ENCODE data around the gene LRFN2. TPM values are rescaled to one million over a fixed set of nuclear protein-coding genes. Genes with fewer than 3 reads are reported as not detected.

LRFN2 gene
- total and polyA plus RNA-seq, 11 donors: not detected

DNA sequence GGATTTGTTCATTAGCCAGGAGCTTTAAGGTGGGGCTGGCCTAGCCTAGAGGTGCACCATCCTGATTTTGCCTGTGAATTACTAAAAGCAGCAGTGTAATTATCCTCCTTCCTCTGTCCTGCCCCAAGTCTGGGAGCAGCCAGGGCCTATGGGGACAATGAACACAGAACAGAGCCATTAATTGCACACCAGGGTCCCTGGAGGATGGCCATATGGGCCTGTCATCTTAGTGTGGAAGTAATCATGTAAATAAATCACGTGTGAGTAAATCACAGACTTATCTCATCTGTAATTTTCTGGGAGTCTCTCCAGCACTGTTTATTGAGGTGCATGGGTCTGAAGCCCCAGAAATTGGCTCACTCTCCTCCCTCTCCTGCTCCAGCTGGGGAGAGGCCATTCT, 176.3 kb downstream of the LRFN2 start:
- Histone ChIP-seq H3K27me3 (peaks cover 0 to 31% (median 0%) of the 10 kb centered on the region in 9 donors), H3K9me3 (no peaks in the 10 kb centered on the region), H3K27ac (no peak overlapping the region), H3K4me3 (no peak overlapping the region), H3K36me3 (no peaks in the 10 kb centered on the region), H3K4me1 (peaks cover 0 to 12% (median 0%) of the 10 kb centered on the region in 12 donors)
- 25 to 37% (median 33%) methylated on average over 1 of the region's 1 CpG for WGBS, 4 donors
- no peak for ATAC-seq
- no peak for DNase-seq
- intact Hi-C loops (cut with DNase I): no loop called here
- no peak for TF ChIP-seq POLR2A (IDR thresholded peaks at IDR 0.05)
- TF ChIP-seq, protein P1, sequence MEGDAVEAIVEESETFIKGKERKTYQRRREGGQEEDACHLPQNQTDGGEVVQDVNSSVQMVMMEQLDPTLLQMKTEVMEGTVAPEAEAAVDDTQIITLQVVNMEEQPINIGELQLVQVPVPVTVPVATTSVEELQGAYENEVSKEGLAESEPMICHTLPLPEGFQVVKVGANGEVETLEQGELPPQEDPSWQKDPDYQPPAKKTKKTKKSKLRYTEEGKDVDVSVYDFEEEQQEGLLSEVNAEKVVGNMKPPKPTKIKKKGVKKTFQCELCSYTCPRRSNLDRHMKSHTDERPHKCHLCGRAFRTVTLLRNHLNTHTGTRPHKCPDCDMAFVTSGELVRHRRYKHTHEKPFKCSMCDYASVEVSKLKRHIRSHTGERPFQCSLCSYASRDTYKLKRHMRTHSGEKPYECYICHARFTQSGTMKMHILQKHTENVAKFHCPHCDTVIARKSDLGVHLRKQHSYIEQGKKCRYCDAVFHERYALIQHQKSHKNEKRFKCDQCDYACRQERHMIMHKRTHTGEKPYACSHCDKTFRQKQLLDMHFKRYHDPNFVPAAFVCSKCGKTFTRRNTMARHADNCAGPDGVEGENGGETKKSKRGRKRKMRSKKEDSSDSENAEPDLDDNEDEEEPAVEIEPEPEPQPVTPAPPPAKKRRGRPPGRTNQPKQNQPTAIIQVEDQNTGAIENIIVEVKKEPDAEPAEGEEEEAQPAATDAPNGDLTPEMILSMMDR (IDR thresholded peaks at IDR 0.05): no peak

DNA sequence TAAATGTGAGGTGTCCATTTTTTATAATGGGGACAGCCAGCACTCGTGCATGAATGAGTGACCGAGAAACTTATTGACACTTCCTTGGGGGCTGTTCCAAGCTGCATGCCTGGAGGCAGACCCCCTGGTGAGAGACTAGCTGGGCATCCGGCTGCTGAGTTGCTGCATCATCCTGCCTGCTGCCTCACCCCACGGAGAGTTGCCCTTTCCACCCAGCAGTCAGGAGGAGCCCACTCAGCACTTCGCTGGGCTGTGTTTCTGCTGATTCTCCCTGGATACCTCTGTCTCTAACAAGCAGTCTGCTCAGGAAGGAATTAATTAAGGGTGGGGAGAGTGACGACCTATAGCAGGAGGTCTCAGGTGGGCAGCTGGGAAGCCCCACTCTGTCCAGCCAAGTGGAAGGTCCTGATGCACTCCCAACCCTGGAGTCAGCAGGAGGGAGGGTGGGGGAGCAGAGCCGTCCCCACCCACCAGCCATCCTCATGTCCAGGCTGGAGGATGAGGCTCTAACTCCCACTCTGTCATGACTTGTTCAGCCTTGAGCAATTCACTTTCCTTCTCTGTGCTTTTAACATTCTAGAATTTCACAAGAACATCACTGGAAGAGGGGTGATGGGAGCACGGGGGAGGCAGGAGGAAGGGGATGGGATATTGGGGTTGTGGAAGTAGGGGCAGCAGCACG, 177.3 kb downstream of the LRFN2 start:
- H3K4me1 ChIP-seq: peaks cover 0 to 12% (median 0%) of the 10 kb centered on the region in 12 donors
- no peak for DNase-seq
- H3K4me3 ChIP-seq: no peak overlapping the region
- no peak for TF ChIP-seq POLR2A (IDR thresholded peaks at IDR 0.05)
- TF ChIP-seq, protein P1 (IDR thresholded peaks at IDR 0.05): no peak
- ATAC-seq: no peak
- intact Hi-C loops (cut with DNase I): no loop called here
- WGBS, 4 donors: 52 to 64% (median 55%) methylated on average over 9 of the region's 9 CpGs
- H3K27ac ChIP-seq: no peak overlapping the region
- H3K27me3 ChIP-seq: peaks cover 0 to 31% (median 0%) of the 10 kb centered on the region in 9 donors
- no peaks in the 10 kb centered on the region for H3K9me3 ChIP-seq
- no peaks in the 10 kb centered on the region for H3K36me3 ChIP-seq

DNA sequence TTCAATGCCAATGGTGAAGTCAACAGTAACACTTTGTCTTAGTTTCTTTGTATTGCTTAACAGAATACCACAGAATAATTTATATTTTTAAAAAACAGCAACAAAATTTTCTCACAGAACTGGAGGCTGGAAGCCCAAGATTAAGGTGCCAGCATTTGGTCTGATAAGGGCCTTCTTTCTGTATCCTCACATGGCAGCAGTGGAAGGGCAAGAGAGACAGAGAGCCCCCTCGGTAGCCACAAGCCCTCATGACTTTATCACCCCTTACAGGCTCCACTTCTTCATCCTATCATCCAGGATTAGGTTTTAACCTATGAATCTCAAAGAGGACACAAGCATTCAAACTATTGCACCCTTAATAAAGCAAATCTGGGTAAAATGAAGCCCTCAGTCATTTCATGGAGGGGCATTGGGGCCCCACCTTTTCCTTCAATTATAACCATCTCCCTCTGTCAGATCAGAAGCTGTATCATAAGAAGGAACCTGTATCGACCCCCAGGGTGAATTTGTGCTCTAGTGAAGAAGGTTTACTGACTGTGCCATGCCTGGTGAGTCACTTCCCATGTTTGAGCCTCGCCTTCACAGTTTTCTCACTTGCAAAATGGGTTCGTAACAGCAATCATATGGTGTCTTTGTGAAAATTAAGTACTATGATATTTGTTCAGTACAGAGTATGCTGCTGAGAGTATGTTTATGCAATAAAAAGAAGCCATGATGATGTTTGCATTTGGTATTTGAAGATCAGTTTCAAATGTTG, 178.2 kb downstream of the LRFN2 start:
- no peaks in the 10 kb centered on the region for H3K9me3 ChIP-seq
- H3K4me3 ChIP-seq: no peak overlapping the region
- intact Hi-C loops (cut with DNase I): no loop called here
- TF ChIP-seq, protein P1 (IDR thresholded peaks at IDR 0.05): no peak
- TF ChIP-seq POLR2A (IDR thresholded peaks at IDR 0.05): no peak
- WGBS, 4 donors: 71 to 83% (median 79%) methylated on average over 4 of the region's 4 CpGs
- no peak overlapping the region for H3K27ac ChIP-seq
- DNase-seq (no peak), ATAC-seq (no peak)
- no peaks in the 10 kb centered on the region for H3K36me3 ChIP-seq
- peaks cover 0 to 26% (median 0%) of the 10 kb centered on the region in 9 donors for H3K27me3 ChIP-seq
- peaks cover 0 to 12% (median 0%) of the 10 kb centered on the region in 12 donors for H3K4me1 ChIP-seq

DNA sequence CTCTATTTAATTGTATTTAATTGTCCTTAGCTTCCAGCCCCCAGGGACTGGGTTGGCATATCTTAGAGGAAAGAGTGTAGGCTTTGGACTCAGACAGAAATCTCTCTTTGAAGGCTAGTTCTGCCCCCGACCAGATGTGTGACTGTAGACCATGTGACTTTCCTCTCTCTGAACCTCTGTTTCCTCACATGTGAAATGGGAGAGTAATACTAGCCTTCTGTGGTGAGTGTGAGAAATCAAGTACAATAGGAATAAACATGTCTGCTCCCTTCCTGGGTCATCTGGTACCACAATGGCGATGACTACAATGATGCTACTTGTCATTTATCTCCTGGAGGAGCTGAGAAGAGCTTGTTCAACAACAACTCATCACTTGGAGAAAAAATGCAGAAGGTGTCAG, 179.9 kb downstream of the LRFN2 start:
- intact Hi-C loops (cut with DNase I): no loop called here
- H3K4me1 ChIP-seq: peaks cover 0 to 11% (median 0%) of the 10 kb centered on the region in 12 donors
- H3K4me3 ChIP-seq: no peak overlapping the region
- ATAC-seq: no peak
- H3K27ac ChIP-seq: no peak overlapping the region
- no peaks in the 10 kb centered on the region for H3K9me3 ChIP-seq
- H3K36me3 ChIP-seq: no peaks in the 10 kb centered on the region
- WGBS, 4 donors: 44 to 77% (median 63%) methylated on average over 2 of the region's 2 CpGs
- TF ChIP-seq, protein P1 (IDR thresholded peaks at IDR 0.05): no peak
- no peak for TF ChIP-seq POLR2A (IDR thresholded peaks at IDR 0.05)
- no peak for DNase-seq
- peaks cover 0 to 20% (median 0%) of the 10 kb centered on the region in 9 donors for H3K27me3 ChIP-seq
